GM23248 (cell line): ENCODE results near the gene DTWD2. TPM values are rescaled to one million over a fixed set of nuclear protein-coding genes. Genes with fewer than 3 reads are reported as not detected.
"Not testable (repeated sequence)": the region's sequence is repeated elsewhere in the genome, so short reads cannot be mapped to it uniquely, and the experiment has no call there.

Experiments used
- DNase-seq: peaks from one replicate; pipeline ENCODE4 v3.0.0-alpha.2; 2015
- H2AFZ ChIP-seq: fragments of 200-600 bp; sonication (generic); 2 replicates; pipeline ENCODE4 v1.6.1; 2016; ENCODE audit warnings: antibody characterized with exemption
- H3F3A ChIP-seq: fragments of 200-600 bp; sonication (generic); 2 replicates; pipeline ENCODE4 v1.6.1; 2016; ENCODE audit warnings: mild to moderate bottlenecking, antibody characterized with exemption, mixed run types; ENCODE audit not compliant: insufficient read depth
- H3K27ac ChIP-seq: fragments of 200-600 bp; sonication (generic); 2 replicates; pipeline ENCODE4 v1.5.1; 2016; ENCODE audit warnings: mild to moderate bottlenecking
- H3K27me3 ChIP-seq: fragments of 200-600 bp; sonication (generic); replicated peaks from 2 replicates; pipeline ENCODE4 v1.6.1; 2016; ENCODE audit warnings: mild to moderate bottlenecking; ENCODE audit not compliant: insufficient read depth
- H3K36me3 ChIP-seq: fragments of 200-600 bp; sonication (generic); 2 replicates; pipeline ENCODE4 v1.6.1; 2016; ENCODE audit warnings: low read depth, mild to moderate bottlenecking
- H3K4me1 ChIP-seq: fragments of 200-600 bp; sonication (generic); 2 replicates; pipeline ENCODE4 v1.6.1; 2016; ENCODE audit warnings: mild to moderate bottlenecking; ENCODE audit not compliant: insufficient read depth
- H3K4me2 ChIP-seq: fragments of 200-600 bp; sonication (generic); one replicate; pipeline ENCODE4 v1.6.1; 2016; ENCODE audit warnings: mild to moderate bottlenecking; ENCODE audit not compliant: unreplicated experiment
- H3K4me3 ChIP-seq: fragments of 200-600 bp; sonication (generic); 2 replicates; pipeline ENCODE4 v1.5.1; 2016; ENCODE audit warnings: mild to moderate bottlenecking
- H3K79me2 ChIP-seq: fragments of 200-600 bp; sonication (generic); 2 replicates; pipeline ENCODE4 v1.6.1; 2016; ENCODE audit warnings: mild to moderate bottlenecking; ENCODE audit not compliant: insufficient read depth
- H3K9ac ChIP-seq: fragments of 200-600 bp; sonication (generic); 2 replicates; pipeline ENCODE4 v1.6.1; 2016; ENCODE audit warnings: mild to moderate bottlenecking
- H3K9me2 ChIP-seq: fragments of 200-600 bp; sonication (generic); 2 replicates; pipeline ENCODE4 v1.6.1; 2016; ENCODE audit warnings: mixed run types, mild to moderate bottlenecking, moderate library complexity; ENCODE audit not compliant: insufficient read depth
- H3K9me3 ChIP-seq: fragments of 200-600 bp; sonication (generic); one replicate; pipeline ENCODE4 v1.6.1; 2017; ENCODE audit warnings: low read depth
- H4K20me1 ChIP-seq: fragments of 200-600 bp; sonication (generic); 2 replicates; pipeline ENCODE4 v1.6.0; 2016; ENCODE audit not compliant: insufficient read depth
- EZH2 ChIP-seq: fragments of 200-600 bp; sonication (generic); IDR thresholded peaks from 2 replicates; pipeline ENCODE4 v1.6.1; 2018; ENCODE audit warnings: antibody characterized with exemption, mild to moderate bottlenecking; ENCODE audit not compliant: insufficient read depth, poor library complexity, severe bottlenecking
- EZH2phosphoT487 ChIP-seq: fragments of 200-600 bp; sonication (generic); IDR thresholded peaks from 2 replicates; pipeline ENCODE4 v1.6.1; 2018; ENCODE audit warnings: antibody characterized with exemption, moderate library complexity, mild to moderate bottlenecking, low read depth; ENCODE audit not compliant: insufficient read depth
- WGBS, 2 experiments: methylation state at CpG; one replicate each; pipeline ENCODE4 v1.1.6; 2015 to 2017; ENCODE audit warnings: low lambda C conversion rate in 2 of 2, low coverage in 1 of 2; ENCODE audit errors: missing lambda C conversion rate in 2 of 2; 5-methylcytosine and 5-hydroxymethylcytosine counted together
- in situ Hi-C: fragments of 300-500 bp; cut with MboI; formaldehyde crosslinking; loops from 2 replicates; pipeline ENCODE4 v1.15.0; 2020
- polyA plus RNA-seq: library from polyadenylated mRNA; unstranded; fragments of >200 nt; fragmentation: Nextera tagmentation; extraction: Ambion mirVana; gene quantifications from 2 replicates; pipeline ENCODE4 v1.2.1, GENCODE V29; 2016
- total RNA-seq: library from RNA; depleted of rRNA; stranded (reverse); fragments of >200 nt; shearing (Covaris generic); gene quantifications from 2 replicates; pipeline ENCODE4 v1.2.3, GENCODE V29; 2014

DTWD2 gene
- total and polyA plus RNA-seq, 2 experiments from 2014 or later, result 1.7 to 5.5 TPM

- Histone ChIP-seq H3K4me2 (no peak overlapping the region), H3K36me3 (no peaks in the 10 kb centered on the region), H3K4me1 (no peaks in the 10 kb centered on the region), H3K9ac (no peak overlapping the region), H3K4me3 (no peak overlapping the region), H3K9me2 (no peaks in the 10 kb centered on the region), H3K9me3 (no peaks in the 10 kb centered on the region), H4K20me1 (no peaks in the 10 kb centered on the region), H3K27me3 (no peaks in the 10 kb centered on the region), H3F3A (no peaks in the 10 kb centered on the region), H3K27ac (no peak overlapping the region), H3K79me2 (no peaks in the 10 kb centered on the region), H2AFZ (no peak overlapping the region)
- in situ Hi-C loops, result no loop called here
- no peak for TF ChIP-seq EZH2
- TF ChIP-seq EZH2phosphoT487, result no peak
- WGBS, 2 experiments, result 88 to 93% methylated on average over 7 of the region's 7 CpGs
- no peak for DNase-seq
Observed at GRCh38 chr5:118918232-118918631, 70.1 kb downstream of the DTWD2 start.

- in situ Hi-C loops, H3K36me3 ChIP-seq, H3K27me3 ChIP-seq, H3K9ac ChIP-seq, H3K4me1 ChIP-seq, H3K4me2 ChIP-seq, H4K20me1 ChIP-seq, H3K79me2 ChIP-seq, H3K27ac ChIP-seq, H3F3A ChIP-seq, DNase-seq, H3K9me2 ChIP-seq, H3K9me3 ChIP-seq, H3K4me3 ChIP-seq, H2AFZ ChIP-seq: not testable (repeated sequence)
- 79 to 81% methylated on average over 5 of the region's 5 CpGs for WGBS, 2 experiments
Observed at GRCh38 chr5:118907536-118907935, 80.8 kb downstream of the DTWD2 start.

- H3K27me3 ChIP-seq, result no peaks in the 10 kb centered on the region
- H3K9ac ChIP-seq, result no peak overlapping the region
- no peak overlapping the region for H2AFZ ChIP-seq
- H3K4me3 ChIP-seq, result no peak overlapping the region
- H3K36me3 ChIP-seq, result no peaks in the 10 kb centered on the region
- no peaks in the 10 kb centered on the region for H3K4me1 ChIP-seq
- no peak overlapping the region for H3K4me2 ChIP-seq
- no peak overlapping the region for H3K27ac ChIP-seq
- H3K9me3 ChIP-seq, result no peaks in the 10 kb centered on the region
- no peaks in the 10 kb centered on the region for H3K79me2 ChIP-seq
- no peaks in the 10 kb centered on the region for H3K9me2 ChIP-seq
- in situ Hi-C loops, result no loop called here
- H3F3A ChIP-seq, result no peaks in the 10 kb centered on the region
- no peak for DNase-seq
- H4K20me1 ChIP-seq, result no peaks in the 10 kb centered on the region
- TF ChIP-seq EZH2 (no peak), EZH2phosphoT487 (no peak)
Observed at GRCh38 chr5:118906947-118907346, 81.4 kb downstream of the DTWD2 start.

GRCh38 chr5:118905196-118905595 is 83.2 kb downstream of the DTWD2 start:
- Histone ChIP-seq H3K9me2 (no peaks in the 10 kb centered on the region), H3K4me3 (no peak overlapping the region), H3K9me3 (no peaks in the 10 kb centered on the region), H3K36me3 (no peaks in the 10 kb centered on the region), H3F3A (no peaks in the 10 kb centered on the region), H3K27me3 (no peaks in the 10 kb centered on the region), H2AFZ (no peak overlapping the region), H4K20me1 (no peaks in the 10 kb centered on the region), H3K27ac (no peak overlapping the region), H3K79me2 (no peaks in the 10 kb centered on the region), H3K9ac (no peak overlapping the region), H3K4me1 (no peaks in the 10 kb centered on the region), H3K4me2 (no peak overlapping the region)
- TF ChIP-seq EZH2 (no peak), EZH2phosphoT487 (no peak)
- no peak for DNase-seq
- WGBS, 2 experiments, result 88 to 92% methylated on average over 1 of the region's 1 CpG
- in situ Hi-C loops, result no loop called here

GRCh38 chr5:118902656-118903438 is 85.5 kb downstream of the DTWD2 start:
- no peaks in the 10 kb centered on the region for H3K4me1 ChIP-seq
- no peak overlapping the region for H3K9ac ChIP-seq
- no peaks in the 10 kb centered on the region for H4K20me1 ChIP-seq
- H3K9me3 ChIP-seq, result no peaks in the 10 kb centered on the region
- no peaks in the 10 kb centered on the region for H3K36me3 ChIP-seq
- DNase-seq, result no peak
- no peaks in the 10 kb centered on the region for H3K79me2 ChIP-seq
- H3K4me2 ChIP-seq, result no peak overlapping the region
- no peak overlapping the region for H2AFZ ChIP-seq
- no peaks in the 10 kb centered on the region for H3F3A ChIP-seq
- no peaks in the 10 kb centered on the region for H3K27me3 ChIP-seq
- H3K4me3 ChIP-seq, result no peak overlapping the region
- H3K9me2 ChIP-seq, result no peaks in the 10 kb centered on the region
- in situ Hi-C loops, result no loop called here
- no peak overlapping the region for H3K27ac ChIP-seq
- TF ChIP-seq EZH2 (no peak), EZH2phosphoT487 (no peak)
